Activated CD4-positive, alpha-beta T cell treated with anti-CD3 and anti-CD28 coated beads for 36 hours (primary cell): ENCODE results near the gene TET2. TPM values are rescaled to one million over a fixed set of nuclear protein-coding genes. Genes with fewer than 3 reads are reported as not detected.

Experiments
- ATAC-seq: fragments of 200-7000 bp; cut with Tn5 transposase; one replicate; pipeline ENCODE4 v1.10.0; 2021; ENCODE audit warnings: mild to moderate bottlenecking, moderate library complexity
- CTCF ChIA-PET: fragments of 350-600 bp; sonication (Branson Sonifier 250); formaldehyde crosslinking; loops from one replicate; lab custom pipeline; 2021; ENCODE audit warnings: antibody characterized with exemption; lab: Charles Lee
- POLR2A ChIA-PET: fragments of 350-600 bp; sonication (Branson Sonifier 250); formaldehyde crosslinking; loops from one replicate; lab custom pipeline; 2021; ENCODE audit warnings: antibody characterized with exemption, inconsistent platforms; lab: Charles Lee
- DNase-seq: peaks from one replicate; pipeline ENCODE4 v3.0.0-alpha.2; 2020
- H3K27ac Mint-ChIP-seq: one replicate; pipeline ENCODE4 v1.8.0; 2021; ENCODE audit warnings: mixed read lengths
- H3K27me3 Mint-ChIP-seq: one replicate; pipeline ENCODE4 v1.8.0; 2021; ENCODE audit warnings: mixed read lengths
- H3K36me3 Mint-ChIP-seq: one replicate; pipeline ENCODE4 v1.8.0; 2021; ENCODE audit warnings: low read depth, mixed read lengths
- H3K4me1 Mint-ChIP-seq: one replicate; pipeline ENCODE4 v1.8.0; 2021; ENCODE audit warnings: mixed read lengths
- H3K4me3 Mint-ChIP-seq: one replicate; pipeline ENCODE4 v1.8.0; 2021; ENCODE audit warnings: mild to moderate bottlenecking, moderate library complexity, mixed read lengths
- H3K9me3 Mint-ChIP-seq: one replicate; pipeline ENCODE4 v1.8.0; 2021; ENCODE audit warnings: low read depth, mixed read lengths
- intact Hi-C, 2 experiments: fragments of 100-400 bp; cut with DNase I in 1 of 2; cut with micrococcal nuclease in 1 of 2; formaldehyde crosslinking; loops; one replicate each; pipeline versions ENCODE4 v1.14.2 to v1.15.1; 2022 to 2024; cut with DNase I, micrococcal nuclease
- total RNA-seq, 2 experiments: library from RNA; stranded (reverse); gene quantifications; one replicate each; pipeline ENCODE4 v1.2.3, GENCODE V29; 2021

The TET2 gene
- total RNA-seq, 2 experiments from 2014 or later: 35.0 to 40.6 TPM

GRCh38 chr4:105274504-105274903, 127.8 kb downstream of the TET2 start:
- H3K36me3 Mint-ChIP-seq: peaks cover 63% of the 10 kb centered on the region
- H3K9me3 Mint-ChIP-seq: peaks cover 3% of the 10 kb centered on the region
- no peaks in the 10 kb centered on the region for H3K27me3 Mint-ChIP-seq
- ATAC-seq: no peak
- no peak overlapping the region for H3K27ac Mint-ChIP-seq
- ChIA-PET CTCF (no interaction called here), POLR2A (no interaction called here)
- DNase-seq: no peak
- intact Hi-C loops: loop anchor here (1.0 to 5.0 kb wide), 2 partner anchors 32 to 33 kb away; no protein-coding TSS in a partner anchor
- H3K4me1 Mint-ChIP-seq: peaks cover 56% of the 10 kb centered on the region
- no peak overlapping the region for H3K4me3 Mint-ChIP-seq

GRCh38 chr4:105276361-105277104, 129.9 kb downstream of the TET2 start:
- ATAC-seq (no peak), DNase-seq (no peak)
- Mint-ChIP-seq H3K27ac (no peak overlapping the region), H3K9me3 (no peaks in the 10 kb centered on the region), H3K27me3 (no peaks in the 10 kb centered on the region), H3K4me3 (no peak overlapping the region), H3K36me3 (peaks cover 44% of the 10 kb centered on the region), H3K4me1 (peaks cover 53% of the 10 kb centered on the region)
- CTCF ChIA-PET: interaction anchor here (0.6 to 1.7 kb wide), 3 partner anchors 19 to 27 kb away, joined by 3 to 4 read pairs (median 3); no protein-coding TSS in a partner anchor
- intact Hi-C loops: no loop called here
- POLR2A ChIA-PET: no interaction called here

DNA sequence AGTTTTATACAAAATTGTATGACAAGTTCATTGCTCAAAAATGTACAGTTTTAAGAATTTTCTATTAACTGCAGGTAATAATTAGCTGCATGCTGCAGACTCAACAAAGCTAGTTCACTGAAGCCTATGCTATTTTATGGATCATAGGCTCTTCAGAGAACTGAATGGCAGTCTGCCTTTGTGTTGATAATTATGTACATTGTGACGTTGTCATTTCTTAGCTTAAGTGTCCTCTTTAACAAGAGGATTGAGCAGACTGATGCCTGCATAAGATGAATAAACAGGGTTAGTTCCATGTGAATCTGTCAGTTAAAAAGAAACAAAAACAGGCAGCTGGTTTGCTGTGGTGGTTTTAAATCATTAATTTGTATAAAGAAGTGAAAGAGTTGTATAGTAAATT, 131.0 kb downstream of the TET2 start:
- ATAC-seq: no peak
- Mint-ChIP-seq H3K4me1 (peaks cover 44% of the 10 kb centered on the region), H3K27me3 (no peaks in the 10 kb centered on the region), H3K27ac (no peak overlapping the region), H3K4me3 (no peak overlapping the region), H3K36me3 (peaks cover 35% of the 10 kb centered on the region), H3K9me3 (no peaks in the 10 kb centered on the region)
- POLR2A ChIA-PET: no interaction called here
- CTCF ChIA-PET: interaction anchor here (0.7 to 1.7 kb wide), 2 partner anchors 19 to 466 kb away, joined by 3 to 4 read pairs; no protein-coding TSS in a partner anchor
- intact Hi-C loops: no loop called here
- no peak for DNase-seq

- ATAC-seq (no peak), DNase-seq (no peak)
- no peaks in the 10 kb centered on the region for H3K9me3 Mint-ChIP-seq
- ChIA-PET POLR2A (no interaction called here), CTCF (interaction anchor here (0.6 kb wide), 1 partner anchor 406 kb away, joined by 3 read pairs; no protein-coding TSS in a partner anchor)
- H3K36me3 Mint-ChIP-seq: peaks cover 27% of the 10 kb centered on the region
- intact Hi-C loops: no loop called here
- no peak overlapping the region for H3K4me3 Mint-ChIP-seq
- H3K27me3 Mint-ChIP-seq: no peaks in the 10 kb centered on the region
- peaks cover 28% of the 10 kb centered on the region for H3K4me1 Mint-ChIP-seq
- peak overlapping the region; percentile 3 for H3K27ac Mint-ChIP-seq
These were observed 132.6 kb downstream of the TET2 start for GRCh38 chr4:105279314-105279713.

GRCh38 chr4:105280338-105281123, 133.9 kb downstream of the TET2 start:
- intact Hi-C loops: no loop called here
- no peak overlapping the region for H3K27ac Mint-ChIP-seq
- H3K36me3 Mint-ChIP-seq: peaks cover 15% of the 10 kb centered on the region
- no peak overlapping the region for H3K4me3 Mint-ChIP-seq
- DNase-seq (no peak), ATAC-seq (no peak)
- peaks cover 19% of the 10 kb centered on the region for H3K4me1 Mint-ChIP-seq
- H3K27me3 Mint-ChIP-seq: no peaks in the 10 kb centered on the region
- CTCF ChIA-PET: interaction anchor here (0.6 to 1.3 kb wide), 2 partner anchors 10 to 17 kb away, joined by 3 to 5 read pairs; no protein-coding TSS in a partner anchor
- peaks cover 3% of the 10 kb centered on the region for H3K9me3 Mint-ChIP-seq
- POLR2A ChIA-PET: interaction anchor here (0.7 kb wide), 1 partner anchor 24 kb away, joined by 3 read pairs; no protein-coding TSS in a partner anchor

DNA sequence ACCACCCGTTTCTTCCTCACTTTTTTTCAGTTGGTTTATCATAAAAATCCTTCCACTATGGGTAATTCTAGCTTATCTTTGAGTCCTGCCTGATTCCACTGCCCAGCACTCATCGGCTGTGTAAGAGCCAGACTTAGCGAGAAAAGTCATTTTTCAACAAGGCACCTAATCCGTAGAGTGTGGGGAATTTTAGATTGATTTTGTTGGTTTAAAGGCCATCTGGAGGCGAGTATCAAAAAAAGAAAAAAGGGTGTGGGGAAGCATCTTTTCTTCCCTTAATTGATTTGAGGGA, 134.4 kb downstream of the TET2 start:
- DNase-seq (no peak), ATAC-seq (no peak)
- peaks cover 4% of the 10 kb centered on the region for H3K9me3 Mint-ChIP-seq
- H3K27me3 Mint-ChIP-seq: no peaks in the 10 kb centered on the region
- ChIA-PET CTCF (interaction anchor here (0.6 to 1.3 kb wide), 2 partner anchors 10 to 18 kb away, joined by 3 to 5 read pairs; no protein-coding TSS in a partner anchor), POLR2A (no interaction called here)
- intact Hi-C loops: no loop called here
- no peak overlapping the region for H3K27ac Mint-ChIP-seq
- peaks cover 17% of the 10 kb centered on the region for H3K4me1 Mint-ChIP-seq
- H3K4me3 Mint-ChIP-seq: no peak overlapping the region
- H3K36me3 Mint-ChIP-seq: peaks cover 10% of the 10 kb centered on the region

GRCh38 chr4:105282489-105282888, 135.8 kb downstream of the TET2 start:
- intact Hi-C loops: no loop called here
- H3K27ac Mint-ChIP-seq: no peak overlapping the region
- H3K27me3 Mint-ChIP-seq: no peaks in the 10 kb centered on the region
- DNase-seq (no peak), ATAC-seq (no peak)
- peaks cover 10% of the 10 kb centered on the region for H3K9me3 Mint-ChIP-seq
- H3K4me3 Mint-ChIP-seq: no peak overlapping the region
- ChIA-PET POLR2A (no interaction called here), CTCF (no interaction called here)
- peaks cover 19% of the 10 kb centered on the region for H3K4me1 Mint-ChIP-seq
- peaks cover 4% of the 10 kb centered on the region for H3K36me3 Mint-ChIP-seq

- no peaks in the 10 kb centered on the region for H3K27me3 Mint-ChIP-seq
- peaks cover 8% of the 10 kb centered on the region for H3K36me3 Mint-ChIP-seq
- ChIA-PET POLR2A (no interaction called here), CTCF (no interaction called here)
- H3K4me1 Mint-ChIP-seq: peaks cover 19% of the 10 kb centered on the region
- intact Hi-C loops: no loop called here
- no peak for ATAC-seq
- no peak overlapping the region for H3K27ac Mint-ChIP-seq
- DNase-seq: no peak
- H3K9me3 Mint-ChIP-seq: peaks cover 10% of the 10 kb centered on the region
- no peak overlapping the region for H3K4me3 Mint-ChIP-seq
These were observed 136.8 kb downstream of the TET2 start for GRCh38 chr4:105283501-105283900.

DNA sequence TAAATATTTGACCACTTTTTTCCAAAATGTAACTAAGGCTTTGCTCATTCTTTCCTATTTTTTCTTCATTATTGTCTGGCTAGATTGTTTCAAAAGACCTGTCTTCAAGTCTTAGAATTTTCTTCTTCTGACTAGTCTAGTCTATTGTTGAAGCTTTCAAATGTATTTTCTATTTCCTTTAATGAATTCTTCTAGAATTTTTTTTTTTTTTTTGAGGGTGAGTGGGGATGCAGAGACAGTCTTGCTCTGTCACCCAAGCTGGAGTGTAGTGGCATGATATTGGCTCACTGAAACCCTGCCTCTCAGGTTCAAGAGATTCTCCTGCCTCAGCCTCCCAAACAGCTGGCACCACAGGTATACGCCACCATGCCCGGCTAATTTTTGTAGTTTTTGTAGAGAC, 141.4 kb downstream of the TET2 start:
- no peaks in the 10 kb centered on the region for H3K27me3 Mint-ChIP-seq
- no peak overlapping the region for H3K27ac Mint-ChIP-seq
- H3K9me3 Mint-ChIP-seq: peaks cover 14% of the 10 kb centered on the region
- peaks cover 12% of the 10 kb centered on the region for H3K36me3 Mint-ChIP-seq
- no peak overlapping the region for H3K4me3 Mint-ChIP-seq
- DNase-seq (no peak), ATAC-seq (no peak)
- POLR2A ChIA-PET: no interaction called here
- CTCF ChIA-PET: interaction anchor here (0.7 kb wide), 1 partner anchor 330 kb away, joined by 3 read pairs; no protein-coding TSS in a partner anchor
- H3K4me1 Mint-ChIP-seq: peaks cover 7% of the 10 kb centered on the region
- intact Hi-C loops: loop anchor here in 1 of 2 experiments (5.0 kb wide), 1 partner anchor 184 kb away; the partner anchor contains the start of gene PPA2

- H3K36me3 Mint-ChIP-seq: peaks cover 12% of the 10 kb centered on the region
- POLR2A ChIA-PET: no interaction called here
- no peak overlapping the region for H3K27ac Mint-ChIP-seq
- DNase-seq (no peak), ATAC-seq (no peak)
- peaks cover 4% of the 10 kb centered on the region for H3K4me1 Mint-ChIP-seq
- intact Hi-C loops: no loop called here
- H3K9me3 Mint-ChIP-seq: peaks cover 6% of the 10 kb centered on the region
- CTCF ChIA-PET: interaction anchor here (1.8 kb wide), 1 partner anchor 12 kb away, joined by 5 read pairs; no protein-coding TSS in a partner anchor
- H3K27me3 Mint-ChIP-seq: no peaks in the 10 kb centered on the region
- no peak overlapping the region for H3K4me3 Mint-ChIP-seq
These were observed 145.2 kb downstream of the TET2 start for GRCh38 chr4:105291925-105292324.

DNA sequence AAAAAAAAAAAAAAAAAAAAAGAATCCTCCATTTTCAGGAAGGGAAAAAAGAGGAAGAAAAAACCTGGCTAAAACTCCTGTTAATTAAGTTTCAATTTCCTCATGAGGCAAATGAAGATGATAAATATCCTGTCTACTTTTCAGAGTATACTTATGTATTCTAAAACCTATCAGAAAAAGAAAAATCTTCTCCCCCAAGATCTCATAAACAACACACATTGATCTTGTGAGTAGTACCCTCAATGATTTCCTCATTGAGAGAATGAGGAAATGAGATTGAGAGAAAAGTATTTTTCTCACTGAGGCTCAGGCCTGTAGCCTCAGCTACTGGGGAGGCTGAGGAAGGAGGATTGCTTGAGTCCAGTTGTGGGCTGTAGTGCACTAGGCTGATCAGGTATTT, 146.7 kb downstream of the TET2 start:
- CTCF ChIA-PET: interaction anchor here (1.1 kb wide), 1 partner anchor 12 kb away, joined by 4 read pairs; no protein-coding TSS in a partner anchor
- H3K27ac Mint-ChIP-seq: no peak overlapping the region
- no peak for ATAC-seq
- peaks cover 10% of the 10 kb centered on the region for H3K9me3 Mint-ChIP-seq
- peaks cover 5% of the 10 kb centered on the region for H3K36me3 Mint-ChIP-seq
- H3K4me3 Mint-ChIP-seq: no peak overlapping the region
- H3K4me1 Mint-ChIP-seq: no peaks in the 10 kb centered on the region
- intact Hi-C loops: no loop called here
- H3K27me3 Mint-ChIP-seq: no peaks in the 10 kb centered on the region
- POLR2A ChIA-PET: interaction anchor here (0.7 kb wide), 1 partner anchor 134 kb away, joined by 3 read pairs; no protein-coding TSS in a partner anchor
- DNase-seq: no peak
